ENCODE results near the gene CNEP1R1.

DNA sequence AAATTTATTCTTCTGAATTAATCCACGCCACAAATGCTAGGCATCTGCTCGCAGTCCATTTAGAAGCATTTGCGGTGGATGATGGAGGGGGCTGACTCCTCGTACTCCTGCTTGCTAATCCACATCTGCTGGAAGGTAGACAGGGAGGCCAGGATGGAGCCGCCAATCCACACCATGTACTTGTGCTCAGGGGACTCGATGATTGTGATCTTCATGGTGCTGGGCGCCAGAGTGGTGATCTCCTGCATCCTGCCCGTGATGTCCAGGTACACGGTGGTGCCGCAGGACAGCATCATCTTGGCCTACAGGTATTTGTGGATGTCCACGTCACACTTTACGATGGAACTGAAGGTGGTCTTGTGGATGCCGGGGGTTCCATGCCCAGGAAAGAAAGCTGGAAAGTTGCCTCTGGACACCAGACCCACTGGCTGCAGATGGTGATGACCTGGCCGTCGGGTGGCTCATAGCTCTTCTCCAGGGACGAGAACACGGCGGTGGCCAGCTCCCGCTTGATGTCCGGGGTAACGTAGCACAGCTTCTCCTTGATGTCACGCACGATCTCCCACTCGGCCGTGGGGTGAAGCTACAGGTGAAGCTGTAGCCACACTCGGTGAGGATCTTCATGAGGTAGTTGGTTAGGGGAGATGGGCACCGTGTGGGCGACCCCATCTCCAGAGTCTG lies 33.2 kb downstream of the CNEP1R1 start:
- TF ChIP-seq EZH2 (IDR thresholded peaks at IDR 0.05; ENCODE audit: insufficient read depth, poor library complexity, severe bottlenecking) (no peak), EZH2phosphoT487 (IDR thresholded peaks at IDR 0.05; ENCODE audit: insufficient read depth, low read depth) (no peak)

Data from GM23248 (cell line).